GM19193 (cell line): ENCODE results near the gene MRPL44.

Experiments
- POLR2A ChIP-seq: IDR thresholded peaks from 4 replicates; pipeline ENCODE4 v1.6.1; 2011; ENCODE audit not compliant: insufficient read depth, insufficient read length; ENCODE audit errors: extremely low read depth

The MRPL44 gene

DNA sequence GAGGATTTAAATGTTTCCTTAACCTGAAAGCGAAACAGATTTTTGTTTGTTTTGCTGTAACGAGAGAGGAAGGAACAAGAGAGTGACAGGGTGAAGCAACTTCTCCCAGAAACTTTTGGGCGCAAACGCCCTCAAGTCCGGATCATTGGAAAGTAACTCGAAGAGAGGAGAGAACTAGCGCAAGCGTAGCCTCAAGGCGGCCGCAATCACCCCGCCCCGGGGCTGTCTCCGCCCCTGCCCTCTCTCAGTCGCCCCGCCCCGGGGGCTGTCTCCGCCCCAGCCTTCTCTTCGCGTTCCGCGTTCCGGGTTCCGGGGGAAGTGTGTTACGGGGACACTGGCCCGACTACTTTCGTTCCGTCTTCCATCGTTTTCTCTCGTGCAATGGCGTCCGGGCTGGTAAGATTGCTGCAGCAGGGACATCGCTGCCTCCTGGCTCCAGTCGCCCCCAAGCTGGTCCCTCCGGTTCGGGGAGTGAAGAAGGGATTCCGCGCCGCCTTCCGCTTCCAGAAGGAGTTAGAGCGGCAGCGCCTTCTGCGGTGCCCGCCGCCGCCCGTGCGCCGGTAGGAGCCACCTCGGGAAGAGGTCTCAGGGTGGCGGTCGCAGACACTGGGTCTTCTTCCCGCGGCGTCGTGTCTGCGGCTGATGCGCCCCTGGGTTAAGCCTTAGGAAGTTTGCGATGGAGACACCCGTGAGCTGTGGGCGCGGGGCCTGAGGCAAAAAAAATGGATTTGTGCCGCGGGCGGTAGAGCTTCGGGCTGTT, at the start of gene MRPL44:
TSS of gene MRPL44 (plus strand) at position 372 of the 760 bp plus-strand sequence. CDS start at position 382, 10 bp downstream.
- TF ChIP-seq POLR2A = peak; percentile 78

DNA sequence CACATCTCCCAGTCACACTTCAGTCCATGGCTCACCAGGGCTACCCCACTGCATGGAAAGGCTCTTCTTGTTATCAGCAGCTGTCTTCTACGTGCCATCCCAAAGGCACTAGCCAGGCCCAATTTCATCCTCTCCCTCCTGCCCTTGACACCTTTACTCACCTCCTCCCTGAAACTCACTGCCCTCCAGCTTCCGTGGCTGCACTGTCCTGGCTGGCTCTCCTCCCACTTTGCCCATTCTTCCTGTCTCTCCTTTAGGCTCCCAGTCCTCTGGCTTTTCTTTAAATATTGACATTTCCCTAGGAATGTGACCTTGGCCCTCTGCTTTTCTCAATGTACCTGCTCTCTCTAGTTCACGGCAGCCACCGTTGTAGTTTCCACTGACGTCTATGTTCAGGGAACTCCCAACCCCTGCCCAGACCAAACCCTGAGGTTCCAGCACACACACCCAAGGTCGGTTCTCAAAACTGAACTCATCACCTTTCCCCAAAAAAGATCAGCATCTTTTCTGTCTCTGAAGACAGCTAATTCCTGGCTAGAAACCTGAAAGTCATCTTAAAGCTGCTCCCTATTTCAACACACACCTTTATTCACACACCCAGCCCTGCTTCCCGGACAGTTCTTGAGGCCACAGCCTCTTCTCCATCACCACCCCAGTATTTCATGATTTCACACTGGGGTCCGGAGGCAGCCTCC, 48.8 kb upstream of the MRPL44 start:
- TF ChIP-seq POLR2A = no peak

DNA sequence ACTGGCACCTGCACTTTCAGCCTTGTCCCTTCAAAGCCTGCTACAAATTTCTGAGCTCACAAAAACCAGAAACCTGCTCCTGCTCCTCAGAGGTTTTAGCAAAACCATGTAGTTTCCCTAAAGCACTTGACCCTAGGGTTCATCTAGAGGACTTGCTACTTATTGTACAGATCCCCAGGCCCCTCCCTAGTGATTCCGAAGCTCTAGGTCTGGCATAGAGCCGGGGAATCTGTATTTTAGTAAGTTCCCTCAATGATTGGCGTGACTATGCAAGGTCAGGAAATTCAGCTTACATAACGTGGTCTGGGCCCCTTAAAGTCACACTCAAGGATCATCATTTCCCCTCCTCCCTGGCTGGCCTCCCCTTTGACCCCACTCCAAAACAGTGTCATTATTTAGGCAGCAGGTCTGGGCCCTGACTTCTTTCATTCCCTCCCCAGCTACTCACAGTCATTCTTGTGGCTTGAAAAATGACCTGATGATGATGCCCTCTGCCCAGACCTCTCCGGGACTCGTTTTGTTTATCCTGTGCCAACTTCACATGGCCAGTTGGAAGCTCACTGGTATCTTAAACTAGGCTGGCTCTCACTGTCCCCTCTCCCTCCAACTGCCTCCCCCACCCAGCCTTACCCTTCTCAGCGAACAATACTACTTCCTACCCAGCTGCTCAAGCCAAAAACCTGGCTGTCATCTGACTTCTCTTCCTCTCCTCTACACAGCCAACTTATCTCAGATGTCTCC, 48.1 kb upstream of the MRPL44 start:
- no peak for TF ChIP-seq POLR2A

DNA sequence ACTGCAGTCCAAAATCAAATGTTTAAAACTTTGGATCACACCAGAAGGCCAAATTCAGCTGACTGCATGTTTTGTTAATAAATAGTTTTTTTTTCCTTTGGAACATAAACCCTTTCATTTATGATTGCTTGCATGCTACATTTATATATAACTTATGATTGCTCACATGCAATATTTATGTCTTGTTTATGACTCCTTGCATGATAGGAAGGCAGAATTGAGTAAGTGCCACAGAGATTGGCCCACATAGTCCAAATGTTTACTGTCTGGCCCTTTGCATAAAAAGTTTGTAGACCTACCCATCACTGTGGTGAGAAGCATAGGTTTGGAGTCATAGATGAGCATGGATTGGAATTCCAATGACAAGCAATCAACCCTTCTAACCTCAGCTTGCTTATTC, 42.9 kb upstream of the MRPL44 start:
- TF ChIP-seq POLR2A = no peak

DNA sequence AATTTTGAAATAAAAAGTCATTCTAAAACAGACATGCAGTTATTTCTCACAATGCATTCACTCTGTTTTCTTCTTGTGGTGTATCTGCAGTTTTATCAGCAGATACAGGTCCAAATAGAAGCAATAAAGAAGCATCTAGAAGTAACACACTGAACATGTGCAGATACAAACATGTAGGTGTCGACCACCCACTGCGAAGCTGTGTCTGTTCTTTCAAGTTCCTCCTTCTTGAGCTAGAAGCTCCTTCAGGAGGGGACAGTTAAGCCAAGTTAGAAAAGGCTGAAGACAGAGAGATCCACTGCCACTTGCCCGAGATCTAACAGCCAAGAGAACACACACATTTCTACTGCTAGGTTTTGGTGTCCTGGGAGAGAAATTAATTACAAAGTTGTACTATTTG, 42.2 kb upstream of the MRPL44 start:
- no peak for TF ChIP-seq POLR2A

DNA sequence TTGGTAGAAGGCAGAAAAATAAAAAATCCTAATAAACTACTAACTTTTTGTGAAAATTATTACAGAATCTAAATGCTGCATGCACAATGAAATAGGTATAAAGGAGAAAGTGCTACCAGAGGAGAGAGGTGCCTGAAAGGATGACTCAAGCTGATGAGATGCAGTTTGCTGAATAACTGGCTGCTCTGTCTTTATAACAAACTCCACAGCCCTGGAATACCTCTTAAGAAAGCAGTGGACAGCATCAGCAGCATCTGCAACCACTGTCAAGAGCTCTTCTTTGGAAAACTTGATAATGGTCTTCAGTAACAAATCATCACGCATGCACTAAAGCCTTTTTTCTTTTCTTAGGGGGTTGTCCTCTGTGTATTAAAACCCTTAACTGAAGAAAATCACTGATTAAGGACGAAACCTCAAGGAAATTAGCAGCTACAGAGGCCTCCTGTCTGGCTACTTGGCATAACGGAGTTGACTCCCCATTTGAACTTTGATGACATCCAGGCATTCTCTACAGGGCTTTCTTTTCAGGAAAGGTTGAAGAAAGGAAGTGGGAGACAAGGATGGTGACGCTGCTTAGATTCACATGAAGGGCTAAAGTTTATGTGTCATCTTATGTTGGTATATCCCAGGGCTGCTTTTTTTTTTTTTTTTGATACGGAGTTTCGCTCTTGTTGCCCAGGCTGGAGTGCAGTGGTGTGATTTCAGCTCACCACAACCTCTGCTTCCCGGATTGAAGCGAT, 40.9 kb upstream of the MRPL44 start:
- TF ChIP-seq POLR2A = no peak

DNA sequence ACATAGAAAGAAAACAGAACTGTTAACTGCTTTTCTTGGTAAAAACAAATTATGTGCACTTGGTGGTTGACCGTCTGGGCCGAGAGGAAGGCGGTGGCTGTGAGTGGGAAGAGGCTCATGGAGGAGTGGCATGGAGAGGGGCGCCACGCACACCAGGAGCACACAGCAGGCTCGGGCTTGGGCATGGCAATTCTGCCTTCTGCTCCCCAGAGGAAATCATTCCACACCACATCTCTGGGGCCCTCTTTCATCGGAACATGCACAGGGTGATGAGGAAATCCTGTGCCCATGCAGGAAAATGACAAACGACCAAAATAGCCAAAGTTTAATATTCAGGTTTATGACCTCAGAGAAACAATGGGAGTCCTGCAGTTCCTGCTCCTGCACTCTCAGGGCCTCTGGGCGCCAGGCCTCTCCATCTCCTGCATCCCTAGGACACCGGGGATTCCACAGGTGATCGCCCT, 38.6 kb upstream of the MRPL44 start:
- no peak for TF ChIP-seq POLR2A

DNA sequence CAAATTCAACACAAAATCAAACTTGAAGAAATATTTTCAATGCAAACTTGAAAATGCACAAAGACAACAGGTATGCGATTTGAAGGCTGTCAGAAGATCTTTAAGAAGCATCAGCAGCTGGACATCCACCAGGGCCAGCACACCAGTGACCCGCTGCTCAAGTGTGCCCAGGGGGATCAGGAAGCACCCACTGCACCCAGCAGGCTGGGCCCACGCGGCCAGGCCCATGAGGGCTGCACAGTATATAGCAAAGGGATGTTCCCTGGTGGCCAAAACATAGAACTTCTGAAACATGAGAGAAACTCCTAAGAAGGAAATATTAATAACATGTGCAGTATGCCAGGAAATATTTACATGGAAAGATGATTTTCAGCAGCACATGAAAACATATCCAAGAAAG, 37.2 kb upstream of the MRPL44 start:
- no peak for TF ChIP-seq POLR2A

DNA sequence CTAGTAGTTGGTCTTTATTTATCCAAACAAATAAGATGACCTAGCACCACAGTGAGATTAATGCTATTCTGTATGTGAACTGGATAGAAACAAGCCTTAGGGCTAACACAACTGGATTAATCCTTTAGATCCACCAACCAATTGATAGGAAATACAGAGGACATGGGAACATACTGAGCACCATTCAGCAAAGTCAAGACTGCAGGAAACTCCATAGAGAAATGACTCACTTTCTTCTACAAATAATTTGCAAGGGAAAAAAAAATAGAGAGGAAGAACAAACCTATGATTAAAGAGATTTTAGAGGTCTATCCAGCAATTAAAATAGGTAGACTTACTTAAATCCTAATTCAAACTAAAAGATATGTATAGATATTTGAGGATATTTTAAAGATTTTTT, 36.1 kb upstream of the MRPL44 start:
- TF ChIP-seq POLR2A = no peak

DNA sequence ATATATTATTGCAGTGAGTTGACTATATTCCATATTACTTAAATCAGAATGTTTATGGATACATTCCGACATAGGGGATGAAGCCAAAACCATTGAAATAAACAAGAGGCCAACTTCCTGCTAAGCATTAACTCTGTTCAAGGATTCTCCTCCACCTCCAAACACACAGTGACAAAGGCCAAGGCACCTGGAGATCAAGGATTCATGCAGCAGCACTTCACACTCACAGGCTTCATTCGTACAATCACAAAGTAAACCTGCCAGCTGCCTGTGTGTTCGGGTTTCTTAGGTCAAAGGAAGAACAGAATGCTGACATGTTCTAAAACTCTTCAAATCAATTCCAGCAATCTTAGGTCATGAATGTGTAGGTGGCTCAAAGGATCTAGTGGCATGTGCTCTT, 35.0 kb upstream of the MRPL44 start:
- TF ChIP-seq POLR2A = no peak

DNA sequence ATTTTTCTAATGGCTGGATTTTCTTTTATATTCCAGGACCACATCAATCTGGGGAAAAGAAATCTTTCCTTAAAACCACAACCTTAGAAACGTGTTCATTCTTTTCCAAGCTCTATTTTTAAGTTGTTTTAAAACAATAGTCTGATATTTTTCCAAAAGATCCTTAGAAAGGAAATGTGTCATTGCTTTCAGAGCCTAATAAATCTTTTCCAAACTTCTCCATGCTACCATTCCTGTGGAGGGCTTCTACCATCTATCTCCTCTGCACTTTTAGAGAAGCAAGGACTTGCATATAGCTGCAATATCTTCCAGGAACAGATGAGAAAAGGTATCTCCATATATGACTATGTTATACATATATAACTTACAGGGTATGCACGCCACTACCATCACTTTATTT, 33.3 kb upstream of the MRPL44 start:
- TF ChIP-seq POLR2A = no peak

DNA sequence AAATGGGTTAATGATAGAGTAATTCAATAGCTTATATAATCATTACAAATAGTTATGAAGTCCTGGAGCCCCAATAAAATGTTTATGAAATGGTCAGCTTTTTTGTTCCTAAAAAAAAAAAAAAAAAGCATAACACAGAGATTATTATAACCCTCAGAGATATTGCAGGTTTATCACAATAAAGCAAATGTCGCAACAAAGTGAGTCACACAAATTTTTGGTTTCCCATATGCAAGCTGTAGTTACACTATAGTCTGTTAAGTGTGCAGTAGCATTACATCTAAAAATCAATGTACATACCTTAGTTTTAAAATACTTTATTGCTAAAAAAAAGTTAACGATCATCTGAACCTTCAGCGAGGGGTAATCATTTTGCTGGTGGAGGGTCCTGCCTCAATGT, 32.2 kb upstream of the MRPL44 start:
- no peak for TF ChIP-seq POLR2A

DNA sequence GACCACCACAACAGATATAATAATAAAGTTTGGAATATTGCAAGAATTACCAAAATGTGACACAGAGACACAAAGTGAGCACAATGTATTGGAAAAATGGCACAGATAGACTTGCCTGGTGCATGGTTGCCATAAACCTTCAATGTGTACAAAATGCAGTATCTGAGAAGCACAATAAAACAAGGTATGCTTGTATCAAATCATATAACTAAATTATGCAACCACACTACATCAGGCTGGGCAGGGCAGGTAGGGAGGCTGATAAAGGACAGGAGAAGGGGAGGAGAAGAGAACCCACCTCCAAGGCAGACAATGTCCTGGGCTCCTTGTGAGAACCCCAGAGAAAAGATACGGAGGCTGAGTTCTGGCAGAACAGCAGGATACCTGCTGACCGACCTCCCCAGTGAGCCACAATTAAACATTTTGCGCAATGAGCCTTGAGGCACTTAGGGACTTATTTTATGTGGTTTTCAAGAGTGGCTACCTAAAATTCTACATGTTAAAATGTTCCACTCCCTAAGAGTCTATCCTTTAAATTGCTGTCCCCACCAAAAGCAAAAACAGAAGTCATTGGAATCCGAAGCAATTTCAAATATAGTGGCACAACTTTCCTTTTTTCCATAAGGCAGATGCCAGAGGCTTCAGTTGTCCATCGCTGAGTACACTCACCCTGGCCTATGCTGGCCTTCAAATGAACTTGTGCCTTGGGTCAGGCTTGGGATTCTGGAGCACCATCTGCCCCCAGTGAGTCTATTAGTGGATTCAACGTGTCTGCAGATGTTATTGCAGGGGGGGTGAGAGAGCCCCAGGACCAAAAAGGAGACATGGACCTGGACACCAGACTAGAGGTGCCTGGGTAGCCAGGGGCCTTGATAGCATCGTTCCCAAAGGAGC, 28.9 kb upstream of the MRPL44 start:
- TF ChIP-seq POLR2A = no peak

DNA sequence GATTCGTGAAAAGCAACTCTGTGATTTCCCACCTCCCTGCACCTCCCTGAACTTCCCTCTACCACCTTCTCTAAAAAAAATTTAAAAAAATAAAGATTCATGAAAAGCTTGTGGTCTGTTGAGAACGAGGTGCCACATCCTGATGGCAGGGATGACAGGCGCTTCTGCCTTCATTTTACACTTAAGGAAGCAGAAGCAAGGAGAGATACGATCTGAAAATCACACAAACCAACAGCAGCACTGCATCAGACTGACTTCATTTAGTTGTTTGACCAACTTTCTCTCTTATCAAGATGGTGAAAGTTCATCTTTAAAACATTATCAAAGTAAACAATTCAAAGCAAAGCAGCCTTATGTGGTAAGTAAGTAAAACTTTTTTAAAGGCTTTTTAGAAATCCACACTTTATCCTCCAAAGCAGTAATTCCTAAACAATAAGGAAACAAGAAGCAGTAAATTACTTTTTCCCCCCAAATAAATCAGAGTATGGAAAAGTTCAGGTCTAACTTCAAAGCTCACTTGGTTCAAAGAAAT, 27.6 kb upstream of the MRPL44 start:
- TF ChIP-seq POLR2A = no peak
